PC-3 (cell line): ENCODE results near the gene ASTN2.

Source experiments
- CTCF ChIP-seq: fragments of 300-600 bp; sonication (generic); conservative IDR thresholded peaks from 2 replicates; pipeline ENCODE4 v1.5.1; 2017; ENCODE audit warnings: antibody characterized with exemption, low read depth, mild to moderate bottlenecking, low read length
- EZH2 ChIP-seq: fragments of 300-600 bp; sonication (generic); IDR thresholded peaks from one replicate; pipeline ENCODE4 v1.6.1; 2017; ENCODE audit warnings: antibody characterized with exemption, mild to moderate bottlenecking, low read length; ENCODE audit not compliant: unreplicated experiment
- EZH2phosphoT487 ChIP-seq: fragments of 300-600 bp; sonication (generic); IDR thresholded peaks from 2 replicates; pipeline ENCODE4 v1.6.1; 2018; ENCODE audit warnings: mild to moderate bottlenecking, antibody characterized with exemption, low read length, borderline replicate concordance

GRCh38 chr9:116899337-116900006, 515.4 kb downstream of the ASTN2 start:
- TF ChIP-seq CTCF (no peak), EZH2 (no peak), EZH2phosphoT487 (no peak)
